Measurements from ENCODE around the gene RAI1.

DNA sequence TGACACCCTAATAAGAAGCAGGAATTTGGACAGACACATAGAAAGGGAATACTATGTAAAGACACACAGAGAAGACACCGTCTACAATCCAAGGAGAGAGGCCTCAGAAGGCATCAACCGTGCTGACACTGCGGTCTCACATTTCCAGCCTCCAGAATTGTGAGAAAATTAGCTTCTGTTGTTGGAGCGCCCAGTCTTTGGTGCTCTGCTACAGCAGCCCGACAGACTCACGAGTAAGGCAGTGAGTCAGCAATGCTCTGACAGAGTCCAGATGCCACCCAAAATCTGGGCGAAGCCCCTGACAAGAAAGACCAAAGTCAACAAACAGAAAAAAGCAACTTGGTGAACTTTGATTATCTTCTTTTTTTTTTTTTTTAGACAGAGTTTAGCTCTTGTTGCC, 32.5 kb upstream of the RAI1 start:
- TF ChIP-seq POLR2AphosphoS5 (IDR thresholded peaks at IDR 0.05; ENCODE audit: borderline replicate concordance, low read depth, low read length): no peak
- TF ChIP-seq EZH2 (IDR thresholded peaks at IDR 0.05): no peak
- TF ChIP-seq FOXP2 (optimal IDR thresholded peaks at IDR 0.05; ENCODE audit: control extremely low read depth, extremely low read length, insufficient read depth): no peak
